VCaP (cell line): ENCODE results near the gene SEC61G.

ENCODE experiments used
- H3K27ac ChIP-seq: fragments of 450-650 bp; 2 replicates; pipeline ENCODE4 v1.5.1; 2017
- TF ChIP-seq, protein P1 (sequence below): fragments of 450-650 bp; conservative IDR thresholded peaks from 2 replicates; pipeline ENCODE4 v1.5.1; 2017; ENCODE audit warnings: mild to moderate bottlenecking, moderate library complexity

Gene SEC61G

DNA sequence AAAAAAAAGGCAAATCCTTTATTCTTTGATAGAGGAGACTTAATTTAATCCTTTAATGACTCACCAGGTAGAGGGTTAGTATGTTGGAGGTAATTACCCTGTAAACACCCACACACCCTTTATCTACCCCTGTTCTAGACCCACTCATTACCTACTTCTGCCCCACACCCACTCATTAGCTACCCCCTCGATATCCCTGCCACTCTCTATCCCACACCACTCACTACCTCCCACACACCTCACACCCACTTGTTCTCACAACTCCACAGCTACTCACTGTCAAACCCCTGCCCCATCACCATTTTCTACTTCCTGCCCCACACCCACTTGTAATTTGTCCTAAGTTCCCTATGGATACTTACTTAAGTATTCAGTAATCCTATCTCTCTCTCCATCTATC, 49.7 kb downstream of the SEC61G start:
- H3K27ac ChIP-seq, result no peak overlapping the region
- TF ChIP-seq, protein P1, sequence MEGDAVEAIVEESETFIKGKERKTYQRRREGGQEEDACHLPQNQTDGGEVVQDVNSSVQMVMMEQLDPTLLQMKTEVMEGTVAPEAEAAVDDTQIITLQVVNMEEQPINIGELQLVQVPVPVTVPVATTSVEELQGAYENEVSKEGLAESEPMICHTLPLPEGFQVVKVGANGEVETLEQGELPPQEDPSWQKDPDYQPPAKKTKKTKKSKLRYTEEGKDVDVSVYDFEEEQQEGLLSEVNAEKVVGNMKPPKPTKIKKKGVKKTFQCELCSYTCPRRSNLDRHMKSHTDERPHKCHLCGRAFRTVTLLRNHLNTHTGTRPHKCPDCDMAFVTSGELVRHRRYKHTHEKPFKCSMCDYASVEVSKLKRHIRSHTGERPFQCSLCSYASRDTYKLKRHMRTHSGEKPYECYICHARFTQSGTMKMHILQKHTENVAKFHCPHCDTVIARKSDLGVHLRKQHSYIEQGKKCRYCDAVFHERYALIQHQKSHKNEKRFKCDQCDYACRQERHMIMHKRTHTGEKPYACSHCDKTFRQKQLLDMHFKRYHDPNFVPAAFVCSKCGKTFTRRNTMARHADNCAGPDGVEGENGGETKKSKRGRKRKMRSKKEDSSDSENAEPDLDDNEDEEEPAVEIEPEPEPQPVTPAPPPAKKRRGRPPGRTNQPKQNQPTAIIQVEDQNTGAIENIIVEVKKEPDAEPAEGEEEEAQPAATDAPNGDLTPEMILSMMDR, result no peak

DNA sequence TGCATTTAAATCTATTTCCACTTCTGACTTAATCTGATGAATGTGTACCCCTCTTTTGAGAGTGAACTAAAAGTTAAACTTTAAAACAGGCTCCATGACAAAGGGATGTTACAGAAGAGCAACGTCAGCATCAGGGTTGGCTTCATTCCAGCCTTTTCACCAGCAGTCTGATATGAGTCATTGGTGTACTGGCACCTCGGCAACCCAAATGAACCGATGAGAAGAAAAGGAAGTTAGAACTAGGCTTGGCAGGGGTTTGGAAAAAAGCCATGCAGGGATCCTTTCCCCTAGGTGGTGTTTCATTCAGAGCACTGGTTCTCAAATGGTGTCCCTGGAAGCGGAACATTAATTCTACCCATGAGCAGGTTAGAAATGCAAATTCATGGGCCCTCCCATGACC, 53.6 kb downstream of the SEC61G start:
- H3K27ac ChIP-seq, result no peak overlapping the region
- TF ChIP-seq, protein P1, result no peak

DNA sequence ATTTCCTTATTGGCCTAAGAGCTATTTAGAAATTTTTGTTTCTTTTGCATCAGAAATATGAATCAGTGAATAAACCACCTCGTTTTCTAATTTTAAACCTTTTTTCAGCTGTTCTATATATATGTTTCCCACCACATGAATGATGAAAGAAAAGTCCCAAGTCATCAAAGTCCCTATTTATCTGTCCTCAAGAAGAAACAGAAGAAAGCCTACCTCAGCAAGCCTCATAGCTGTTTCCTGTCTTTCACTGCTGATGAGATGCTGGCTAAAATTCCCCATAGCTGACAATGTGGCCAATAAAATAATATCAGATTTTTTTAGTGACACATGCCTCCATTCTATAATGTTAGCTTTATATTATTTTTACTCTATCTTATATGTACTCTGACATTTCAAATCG, 54.2 kb downstream of the SEC61G start:
- TF ChIP-seq, protein P1, result no peak
- no peak overlapping the region for H3K27ac ChIP-seq
